ENCODE data around the gene ZNF407. TPM values are rescaled to one million over a fixed set of nuclear protein-coding genes. Genes with fewer than 3 reads are reported as not detected.

The ZNF407 gene
- total RNA-seq, 1 experiment from 2014 or later = 7.6 TPM

DNA sequence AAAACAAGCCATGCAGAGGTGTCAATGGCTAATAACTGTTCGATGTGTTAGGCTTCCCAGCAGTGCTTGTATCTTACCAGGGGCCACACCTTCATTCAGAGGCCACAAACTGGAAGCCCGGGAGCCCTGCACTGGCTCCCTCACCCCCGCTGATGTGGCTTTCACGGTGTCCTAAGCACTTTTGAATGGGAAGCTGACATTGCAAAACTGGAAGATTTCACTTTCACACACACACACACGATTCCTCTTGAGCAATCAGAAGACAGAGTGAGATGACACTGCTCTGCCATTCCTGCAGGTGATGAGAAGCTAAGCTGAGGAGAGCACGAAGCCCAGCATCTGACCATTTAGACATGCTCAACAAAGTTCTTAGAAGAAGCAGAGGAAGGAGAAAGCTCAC lies 8.6 kb upstream of the ZNF407 start:
- H3K27me3 ChIP-seq (ENCODE audit: insufficient read depth, low read length) = peaks cover 33% of the 10 kb centered on the region
- ChIA-PET RAD21 (ENCODE audit: low non-redundant PET in 1 of 2, low total read pairs in 2 of 2, uncharacterized antibody in 2 of 2, unreplicated experiment in 2 of 2) (no interaction called here), POLR2A (no interaction called here), CTCF (no interaction called here)
- no peak overlapping the region for H3K4me2 ChIP-seq (ENCODE audit: low read length)
- H3K79me2 ChIP-seq (ENCODE audit: insufficient read depth, low read length) = no peaks in the 10 kb centered on the region
- H3K4me3 ChIP-seq (replicated peaks in 1 of 2; ENCODE audit: low read depth in 1 of 2, low read length in 2 of 2) = no peak overlapping the region
- ATAC-seq (no peak), DNase-seq (ENCODE audit: low read depth, low spot score) (no peak)
- H3K9me2 ChIP-seq (ENCODE audit: insufficient read depth) = no peaks in the 10 kb centered on the region
- no peak overlapping the region for H2AFZ ChIP-seq (ENCODE audit: low read depth, low read length, poor library complexity, severe bottlenecking)
- no peaks in the 10 kb centered on the region for H3K9me3 ChIP-seq (ENCODE audit: control insufficient read depth in 1 of 2, insufficient read depth in 1 of 2, low read depth in 1 of 2, low read length in 2 of 2)
- TF ChIP-seq ZNF274 (IDR thresholded peaks at IDR 0.05; ENCODE audit: low read depth, low read length) (no peak), POLR2AphosphoS5 (IDR thresholded peaks at IDR 0.05; ENCODE audit: low read depth, low read length) (no peak), EZH2 (IDR thresholded peaks at IDR 0.05) (no peak), CEBPB (IDR thresholded peaks at IDR 0.05; ENCODE audit: low read depth) (no peak), ZFX (IDR thresholded peaks at IDR 0.05) (no peak), EGR1 (IDR thresholded peaks at IDR 0.05; ENCODE audit: low read depth) (no peak), CBX3 (IDR thresholded peaks at IDR 0.05; ENCODE audit: low read depth) (no peak), YY1 (IDR thresholded peaks at IDR 0.05; ENCODE audit: extremely low read depth, insufficient replicate concordance, low read depth, low read length) (no peak), FOSL1 (IDR thresholded peaks at IDR 0.05; ENCODE audit: low read depth) (no peak), SP1 (IDR thresholded peaks at IDR 0.05; ENCODE audit: low read depth) (no peak), EZH2phosphoT487 (IDR thresholded peaks at IDR 0.05; ENCODE audit: borderline replicate concordance) (no peak), SRF (IDR thresholded peaks at IDR 0.05; ENCODE audit: low read depth) (no peak), RAD21 (IDR thresholded peaks at IDR 0.05; ENCODE audit: low read depth) (no peak), POLR2A (IDR thresholded peaks at IDR 0.05; ENCODE audit: borderline replicate concordance, extremely low read depth, insufficient read depth, insufficient read length) (no peak), TCF7L2 (IDR thresholded peaks at IDR 0.05; ENCODE audit: borderline replicate concordance, extremely low read depth, insufficient read depth, insufficient read length) (no peak)
- TF ChIP-seq, protein P1, sequence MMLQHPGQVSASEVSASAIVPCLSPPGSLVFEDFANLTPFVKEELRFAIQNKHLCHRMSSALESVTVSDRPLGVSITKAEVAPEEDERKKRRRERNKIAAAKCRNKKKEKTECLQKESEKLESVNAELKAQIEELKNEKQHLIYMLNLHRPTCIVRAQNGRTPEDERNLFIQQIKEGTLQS (IDR thresholded peaks at IDR 0.05) = no peak
- TF ChIP-seq, protein P2, sequence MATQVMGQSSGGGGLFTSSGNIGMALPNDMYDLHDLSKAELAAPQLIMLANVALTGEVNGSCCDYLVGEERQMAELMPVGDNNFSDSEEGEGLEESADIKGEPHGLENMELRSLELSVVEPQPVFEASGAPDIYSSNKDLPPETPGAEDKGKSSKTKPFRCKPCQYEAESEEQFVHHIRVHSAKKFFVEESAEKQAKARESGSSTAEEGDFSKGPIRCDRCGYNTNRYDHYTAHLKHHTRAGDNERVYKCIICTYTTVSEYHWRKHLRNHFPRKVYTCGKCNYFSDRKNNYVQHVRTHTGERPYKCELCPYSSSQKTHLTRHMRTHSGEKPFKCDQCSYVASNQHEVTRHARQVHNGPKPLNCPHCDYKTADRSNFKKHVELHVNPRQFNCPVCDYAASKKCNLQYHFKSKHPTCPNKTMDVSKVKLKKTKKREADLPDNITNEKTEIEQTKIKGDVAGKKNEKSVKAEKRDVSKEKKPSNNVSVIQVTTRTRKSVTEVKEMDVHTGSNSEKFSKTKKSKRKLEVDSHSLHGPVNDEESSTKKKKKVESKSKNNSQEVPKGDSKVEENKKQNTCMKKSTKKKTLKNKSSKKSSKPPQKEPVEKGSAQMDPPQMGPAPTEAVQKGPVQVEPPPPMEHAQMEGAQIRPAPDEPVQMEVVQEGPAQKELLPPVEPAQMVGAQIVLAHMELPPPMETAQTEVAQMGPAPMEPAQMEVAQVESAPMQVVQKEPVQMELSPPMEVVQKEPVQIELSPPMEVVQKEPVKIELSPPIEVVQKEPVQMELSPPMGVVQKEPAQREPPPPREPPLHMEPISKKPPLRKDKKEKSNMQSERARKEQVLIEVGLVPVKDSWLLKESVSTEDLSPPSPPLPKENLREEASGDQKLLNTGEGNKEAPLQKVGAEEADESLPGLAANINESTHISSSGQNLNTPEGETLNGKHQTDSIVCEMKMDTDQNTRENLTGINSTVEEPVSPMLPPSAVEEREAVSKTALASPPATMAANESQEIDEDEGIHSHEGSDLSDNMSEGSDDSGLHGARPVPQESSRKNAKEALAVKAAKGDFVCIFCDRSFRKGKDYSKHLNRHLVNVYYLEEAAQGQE (IDR thresholded peaks at IDR 0.05; ENCODE audit: low read depth) = no peak
- TF ChIP-seq, protein P3, sequence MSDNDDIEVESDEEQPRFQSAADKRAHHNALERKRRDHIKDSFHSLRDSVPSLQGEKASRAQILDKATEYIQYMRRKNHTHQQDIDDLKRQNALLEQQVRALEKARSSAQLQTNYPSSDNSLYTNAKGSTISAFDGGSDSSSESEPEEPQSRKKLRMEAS (IDR thresholded peaks at IDR 0.05) = no peak
- TF ChIP-seq, protein P4, sequence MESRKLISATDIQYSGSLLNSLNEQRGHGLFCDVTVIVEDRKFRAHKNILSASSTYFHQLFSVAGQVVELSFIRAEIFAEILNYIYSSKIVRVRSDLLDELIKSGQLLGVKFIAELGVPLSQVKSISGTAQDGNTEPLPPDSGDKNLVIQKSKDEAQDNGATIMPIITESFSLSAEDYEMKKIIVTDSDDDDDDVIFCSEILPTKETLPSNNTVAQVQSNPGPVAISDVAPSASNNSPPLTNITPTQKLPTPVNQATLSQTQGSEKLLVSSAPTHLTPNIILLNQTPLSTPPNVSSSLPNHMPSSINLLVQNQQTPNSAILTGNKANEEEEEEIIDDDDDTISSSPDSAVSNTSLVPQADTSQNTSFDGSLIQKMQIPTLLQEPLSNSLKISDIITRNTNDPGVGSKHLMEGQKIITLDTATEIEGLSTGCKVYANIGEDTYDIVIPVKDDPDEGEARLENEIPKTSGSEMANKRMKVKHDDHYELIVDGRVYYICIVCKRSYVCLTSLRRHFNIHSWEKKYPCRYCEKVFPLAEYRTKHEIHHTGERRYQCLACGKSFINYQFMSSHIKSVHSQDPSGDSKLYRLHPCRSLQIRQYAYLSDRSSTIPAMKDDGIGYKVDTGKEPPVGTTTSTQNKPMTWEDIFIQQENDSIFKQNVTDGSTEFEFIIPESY (IDR thresholded peaks at IDR 0.05; ENCODE audit: extremely low read depth, insufficient replicate concordance, low read length) = no peak
- TF ChIP-seq, protein P5, sequence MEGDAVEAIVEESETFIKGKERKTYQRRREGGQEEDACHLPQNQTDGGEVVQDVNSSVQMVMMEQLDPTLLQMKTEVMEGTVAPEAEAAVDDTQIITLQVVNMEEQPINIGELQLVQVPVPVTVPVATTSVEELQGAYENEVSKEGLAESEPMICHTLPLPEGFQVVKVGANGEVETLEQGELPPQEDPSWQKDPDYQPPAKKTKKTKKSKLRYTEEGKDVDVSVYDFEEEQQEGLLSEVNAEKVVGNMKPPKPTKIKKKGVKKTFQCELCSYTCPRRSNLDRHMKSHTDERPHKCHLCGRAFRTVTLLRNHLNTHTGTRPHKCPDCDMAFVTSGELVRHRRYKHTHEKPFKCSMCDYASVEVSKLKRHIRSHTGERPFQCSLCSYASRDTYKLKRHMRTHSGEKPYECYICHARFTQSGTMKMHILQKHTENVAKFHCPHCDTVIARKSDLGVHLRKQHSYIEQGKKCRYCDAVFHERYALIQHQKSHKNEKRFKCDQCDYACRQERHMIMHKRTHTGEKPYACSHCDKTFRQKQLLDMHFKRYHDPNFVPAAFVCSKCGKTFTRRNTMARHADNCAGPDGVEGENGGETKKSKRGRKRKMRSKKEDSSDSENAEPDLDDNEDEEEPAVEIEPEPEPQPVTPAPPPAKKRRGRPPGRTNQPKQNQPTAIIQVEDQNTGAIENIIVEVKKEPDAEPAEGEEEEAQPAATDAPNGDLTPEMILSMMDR (IDR thresholded peaks at IDR 0.05 in 2 of 3, conservative IDR thresholded peaks at IDR 0.05 in 1 of 3; ENCODE audit: borderline replicate concordance in 1 of 3, insufficient read depth in 1 of 3, low read depth in 2 of 3, low read length in 2 of 3) = no peak
- intact Hi-C loops (cut with micrococcal nuclease) = no loop called here
- no peaks in the 10 kb centered on the region for H4K20me1 ChIP-seq (ENCODE audit: insufficient read depth)
- no peaks in the 10 kb centered on the region for H3K4me1 ChIP-seq (ENCODE audit: control insufficient read depth in 1 of 2, insufficient read depth in 2 of 2, low read length in 2 of 2)
- no peak overlapping the region for H3K27ac ChIP-seq (ENCODE audit: low read depth, low read length)
- no TSS peak for BruUV-seq (replicated peaks)
- no peak overlapping the region for H3K9ac ChIP-seq (ENCODE audit: low read length)
- H3K36me3 ChIP-seq (ENCODE audit: control insufficient read depth in 1 of 2, insufficient read depth in 2 of 2, low read length in 2 of 2) = no peaks in the 10 kb centered on the region
